Stimulated activated CD4-positive, alpha-beta T cell treated with anti-CD3 and anti-CD28 coated beads, TNF-alpha, amount 100 ng/mL, for 48 hours (primary cell): ENCODE results near the gene PRCD.
"Not testable (repeated sequence)": the region's sequence is repeated elsewhere in the genome, so short reads cannot be mapped to it uniquely, and the experiment has no call there.

Experiments used
- DNase-seq, 3 donors: peaks; one replicate each; pipeline ENCODE4 v3.0.0-alpha.2; 2020; ENCODE audit warnings: low read depth in 3 of 3

Gene PRCD

GRCh38 chr17:76556765-76557367, 17.0 kb downstream of the PRCD start:
- no peak for DNase-seq

- DNase-seq, result peak; percentile 90 to 91 (median 90)
Measured at GRCh38 chr17:76557368-76558197, 17.7 kb downstream of the PRCD start.

GRCh38 chr17:76558198-76559095, 18.6 kb downstream of the PRCD start:
- no peak for DNase-seq

- not testable (repeated sequence) for DNase-seq
Measured at GRCh38 chr17:76559460-76559859, 19.6 kb downstream of the PRCD start.

- DNase-seq, result no peak
Measured at GRCh38 chr17:76560036-76560876, 20.4 kb downstream of the PRCD start.

- DNase-seq, result no peak
Measured at GRCh38 chr17:76560877-76561221, 21.0 kb downstream of the PRCD start.

GRCh38 chr17:76561332-76561731, 21.5 kb downstream of the PRCD start:
- DNase-seq, result no peak

- no peak for DNase-seq
Measured at GRCh38 chr17:76561799-76562268, 22.0 kb downstream of the PRCD start.

- no peak for DNase-seq
Measured at GRCh38 chr17:76562734-76563148, 22.9 kb downstream of the PRCD start.

- DNase-seq, result not testable (repeated sequence)
Measured at GRCh38 chr17:76563359-76563758, 23.5 kb downstream of the PRCD start.

GRCh38 chr17:76564991-76565727, 25.3 kb downstream of the PRCD start:
- DNase-seq, result not testable (repeated sequence)

GRCh38 chr17:76565728-76566612, 26.1 kb downstream of the PRCD start:
- no peak for DNase-seq

GRCh38 chr17:76566613-76566943, 26.7 kb downstream of the PRCD start:
- DNase-seq, result no peak

- DNase-seq, result no peak
Measured at GRCh38 chr17:76566988-76567431, 27.2 kb downstream of the PRCD start.

- DNase-seq, result no peak
Measured at GRCh38 chr17:76567634-76568432, 28.0 kb downstream of the PRCD start.

- DNase-seq, result no peak
Measured at GRCh38 chr17:76568811-76569221, 29.0 kb downstream of the PRCD start.

- DNase-seq, result no peak
Measured at GRCh38 chr17:76569607-76570279, 29.9 kb downstream of the PRCD start.

GRCh38 chr17:76570457-76570856, 30.6 kb downstream of the PRCD start:
- DNase-seq, result no peak
